Gastrocnemius medialis (tissue), 4 donors: Measurements from ENCODE around the gene KRT12. TPM values are rescaled to one million over a fixed set of nuclear protein-coding genes. Genes with fewer than 3 reads are reported as not detected.
"Not testable (repeated sequence)": the region's sequence is repeated elsewhere in the genome, so short reads cannot be mapped to it uniquely, and the experiment has no call there.

Source experiments
- ATAC-seq, 2 donors: fragments of 150-250 bp; one replicate each; pipeline ENCODE4 v1.9.1; 2016
- DNase-seq, 2 donors: peaks; one replicate each; pipeline ENCODE4 v3.0.0-alpha.2; 2019
- H3K27ac ChIP-seq, 4 donors: fragments of 200-600 bp; sonication (generic); 1 replicate in 1 of 4; 2 replicates in 3 of 4; pipeline ENCODE4 v1.5.1; 2016 to 2018; ENCODE audit warnings: mild to moderate bottlenecking in 2 of 4, moderate library complexity in 1 of 4
- H3K27me3 ChIP-seq, 3 donors: fragments of 200-600 bp; sonication (generic) in 2 of 3; 1 replicate in 1 of 3; 2 replicates in 2 of 3; pipeline versions ENCODE4 v1.5.1 to v1.6.0; 2016 to 2019; ENCODE audit warnings: mild to moderate bottlenecking in 1 of 3, moderate library complexity in 1 of 3
- H3K36me3 ChIP-seq, 2 donors: fragments of 200-600 bp; sonication (generic) in 1 of 2; one replicate each; pipeline ENCODE4 v1.5.1; 2017 to 2018
- H3K4me1 ChIP-seq, 2 donors: fragments of 200-600 bp; sonication (generic) in 1 of 2; one replicate each; pipeline ENCODE4 v1.5.1; 2016 to 2017; ENCODE audit warnings: mild to moderate bottlenecking in 2 of 2
- H3K4me3 ChIP-seq, 4 donors: fragments of 200-600 bp; sonication (generic) in 3 of 4; 1 replicate in 1 of 4; 2 replicates in 3 of 4; pipeline ENCODE4 v1.5.1; 2016 to 2019; ENCODE audit warnings: mild to moderate bottlenecking in 2 of 4
- H3K9me3 ChIP-seq, 3 donors: fragments of 200-600 bp; sonication (generic) in 2 of 3; 1 replicate in 1 of 3; 2 replicates in 2 of 3; pipeline ENCODE4 v1.5.1; 2016 to 2019
- CTCF ChIP-seq, 5 experiments: fragments of 450-650 bp in 3 of 5; fragments of 200-600 bp in 2 of 5; sonication (generic) in 2 of 5; IDR thresholded peaks in 4 of 5; conservative IDR thresholded peaks in 1 of 5; 1 replicate in 4 of 5; 2 replicates in 1 of 5; pipeline ENCODE4 v1.5.1; 2016 to 2019; ENCODE audit warnings: antibody characterized with exemption in 5 of 5, mild to moderate bottlenecking in 3 of 5, moderate library complexity in 3 of 5
- POLR2A ChIP-seq, 2 donors: fragments of 450-650 bp; IDR thresholded peaks; one replicate each; pipeline ENCODE4 v1.6.1; 2017; ENCODE audit warnings: antibody characterized with exemption in 2 of 2, mild to moderate bottlenecking in 2 of 2, moderate library complexity in 2 of 2
- in situ Hi-C, 4 donors: fragments of 200-750 bp; cut with MboI; loops; one replicate each; pipeline versions ENCODE4 v1.15.0 to v1.8.0; 2017; ENCODE audit warnings: low sequenced_read_pairs in 4 of 4
- intact Hi-C: fragments of 100-400 bp; cut with DNase I; formaldehyde crosslinking; loops from one replicate; pipeline ENCODE4 v1.15.1; 2023; ENCODE audit warnings: low total_unique reads
- total RNA-seq, 4 donors: library from RNA; depleted of rRNA; stranded (reverse); fragments of >200 nt; gene quantifications; one replicate each; pipeline versions ENCODE4 v1.1.0 to v1.2.3, GENCODE V29; 2016

KRT12 gene
- total RNA-seq, 4 donors from 2014 or later = not detected

GRCh38 chr17:40859536-40859935 lies 7.5 kb downstream of the KRT12 start:
- no peak overlapping the region for H3K4me3 ChIP-seq
- H3K36me3 ChIP-seq = no peaks in the 10 kb centered on the region
- H3K27me3 ChIP-seq = peaks cover 0 to 3% (median 0%) of the 10 kb centered on the region in 3 donors
- TF ChIP-seq CTCF (IDR thresholded peaks at IDR 0.05 in 4 of 5, conservative IDR thresholded peaks at IDR 0.05 in 1 of 5) = no peak
- TF ChIP-seq POLR2A (IDR thresholded peaks at IDR 0.05) = no peak
- no peak for ATAC-seq
- intact Hi-C loops (no loop called here), in situ Hi-C loops (loop anchor here in 1 of 4 donors (25.0 kb wide), 1 partner anchor 103 kb away; the partner anchor contains the start of gene KRT39)
- no peak overlapping the region for H3K27ac ChIP-seq
- DNase-seq = no peak
- H3K4me1 ChIP-seq = peaks cover 4% of the 10 kb centered on the region in 2 donors
- H3K9me3 ChIP-seq = no peaks in the 10 kb centered on the region

- DNase-seq, H3K4me1 ChIP-seq, ATAC-seq, H3K27ac ChIP-seq, H3K36me3 ChIP-seq, H3K9me3 ChIP-seq, intact Hi-C loops, H3K27me3 ChIP-seq, H3K4me3 ChIP-seq: not testable (repeated sequence)
- in situ Hi-C loops = loop anchor here in 1 of 4 donors (25.0 kb wide), 1 partner anchor 104 kb away; the partner anchor contains the start of gene KRT39
Observed at GRCh38 chr17:40858667-40859066, 8.4 kb downstream of the KRT12 start.

GRCh38 chr17:40857535-40857934 lies 9.5 kb downstream of the KRT12 start:
- TF ChIP-seq CTCF (IDR thresholded peaks at IDR 0.05 in 4 of 5, conservative IDR thresholded peaks at IDR 0.05 in 1 of 5) = no peak
- TF ChIP-seq POLR2A (IDR thresholded peaks at IDR 0.05) = no peak
- Histone ChIP-seq H3K27ac (no peak overlapping the region), H3K4me3 (no peak overlapping the region), H3K27me3 (peaks cover 0 to 3% (median 0%) of the 10 kb centered on the region in 3 donors), H3K4me1 (peaks cover 4% of the 10 kb centered on the region in 2 donors), H3K36me3 (no peaks in the 10 kb centered on the region), H3K9me3 (no peaks in the 10 kb centered on the region)
- intact Hi-C loops = loop anchor here (2.0 kb wide), 1 partner anchor 791 kb away; no protein-coding TSS in a partner anchor
- in situ Hi-C loops = loop anchor here in 1 of 4 donors (25.0 kb wide), 1 partner anchor 105 kb away; the partner anchor contains the start of gene KRT39
- ATAC-seq (peak in 1 of 2 donors; percentile 19), DNase-seq (no peak)

GRCh38 chr17:40854175-40854814 lies 12.7 kb downstream of the KRT12 start:
- in situ Hi-C loops = loop anchor here in 1 of 4 donors (25.0 kb wide), 1 partner anchor 108 kb away; the partner anchor contains the start of gene KRT39
- H3K9me3 ChIP-seq = no peaks in the 10 kb centered on the region
- H3K4me1 ChIP-seq = peaks cover 4% of the 10 kb centered on the region in 2 donors
- DNase-seq (no peak), ATAC-seq (peak; percentile 51 to 63)
- H3K27me3 ChIP-seq = no peaks in the 10 kb centered on the region
- intact Hi-C loops = no loop called here
- H3K27ac ChIP-seq = no peak overlapping the region
- H3K4me3 ChIP-seq = no peak overlapping the region
- TF ChIP-seq CTCF (IDR thresholded peaks at IDR 0.05 in 4 of 5, conservative IDR thresholded peaks at IDR 0.05 in 1 of 5) (no peak), POLR2A (IDR thresholded peaks at IDR 0.05) (no peak)
- no peaks in the 10 kb centered on the region for H3K36me3 ChIP-seq

GRCh38 chr17:40852364-40852763 lies 14.7 kb downstream of the KRT12 start:
- intact Hi-C loops (no loop called here), in situ Hi-C loops (loop anchor here in 1 of 4 donors (25.0 kb wide), 1 partner anchor 110 kb away; the partner anchor contains the start of gene KRT39)
- no peak for TF ChIP-seq POLR2A (IDR thresholded peaks at IDR 0.05)
- no peak for TF ChIP-seq CTCF (IDR thresholded peaks at IDR 0.05 in 4 of 5, conservative IDR thresholded peaks at IDR 0.05 in 1 of 5)
- H3K4me3 ChIP-seq = no peak overlapping the region
- ATAC-seq (no peak), DNase-seq (no peak)
- no peaks in the 10 kb centered on the region for H3K27me3 ChIP-seq
- H3K9me3 ChIP-seq = no peaks in the 10 kb centered on the region
- no peaks in the 10 kb centered on the region for H3K36me3 ChIP-seq
- no peak overlapping the region for H3K27ac ChIP-seq
- peaks cover under 1 to 4% of the 10 kb centered on the region in 2 donors for H3K4me1 ChIP-seq
